GM12801 (cell line): Measurements from ENCODE around the gene NRG3.

Experiments used
- TF ChIP-seq, protein P1 (sequence below): IDR thresholded peaks from one replicate; pipeline ENCODE4 v1.5.1; 2011; ENCODE audit warnings: control low read depth; ENCODE audit not compliant: insufficient read length; ENCODE audit errors: extremely low read depth

Gene NRG3

DNA sequence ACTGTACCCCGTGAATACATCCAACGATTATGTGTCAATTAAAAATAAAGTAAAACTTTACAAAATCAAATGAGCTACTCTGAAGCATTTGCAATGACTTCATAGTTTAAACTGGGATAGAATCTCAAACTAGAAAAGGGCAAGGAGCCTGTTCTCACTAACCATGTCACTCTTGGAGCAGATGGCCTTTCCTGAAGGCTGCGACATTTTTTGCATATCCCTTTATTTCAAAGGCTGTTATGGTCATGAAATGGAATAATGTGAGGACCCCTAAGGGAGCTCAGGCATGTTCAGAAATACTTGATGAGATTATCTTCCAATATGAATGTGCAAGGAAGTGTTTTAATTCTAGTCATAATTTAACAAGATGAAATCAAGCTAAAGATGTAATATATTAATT lies 679.4 kb downstream of the NRG3 start:
- TF ChIP-seq, protein P1, sequence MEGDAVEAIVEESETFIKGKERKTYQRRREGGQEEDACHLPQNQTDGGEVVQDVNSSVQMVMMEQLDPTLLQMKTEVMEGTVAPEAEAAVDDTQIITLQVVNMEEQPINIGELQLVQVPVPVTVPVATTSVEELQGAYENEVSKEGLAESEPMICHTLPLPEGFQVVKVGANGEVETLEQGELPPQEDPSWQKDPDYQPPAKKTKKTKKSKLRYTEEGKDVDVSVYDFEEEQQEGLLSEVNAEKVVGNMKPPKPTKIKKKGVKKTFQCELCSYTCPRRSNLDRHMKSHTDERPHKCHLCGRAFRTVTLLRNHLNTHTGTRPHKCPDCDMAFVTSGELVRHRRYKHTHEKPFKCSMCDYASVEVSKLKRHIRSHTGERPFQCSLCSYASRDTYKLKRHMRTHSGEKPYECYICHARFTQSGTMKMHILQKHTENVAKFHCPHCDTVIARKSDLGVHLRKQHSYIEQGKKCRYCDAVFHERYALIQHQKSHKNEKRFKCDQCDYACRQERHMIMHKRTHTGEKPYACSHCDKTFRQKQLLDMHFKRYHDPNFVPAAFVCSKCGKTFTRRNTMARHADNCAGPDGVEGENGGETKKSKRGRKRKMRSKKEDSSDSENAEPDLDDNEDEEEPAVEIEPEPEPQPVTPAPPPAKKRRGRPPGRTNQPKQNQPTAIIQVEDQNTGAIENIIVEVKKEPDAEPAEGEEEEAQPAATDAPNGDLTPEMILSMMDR, result no peak

DNA sequence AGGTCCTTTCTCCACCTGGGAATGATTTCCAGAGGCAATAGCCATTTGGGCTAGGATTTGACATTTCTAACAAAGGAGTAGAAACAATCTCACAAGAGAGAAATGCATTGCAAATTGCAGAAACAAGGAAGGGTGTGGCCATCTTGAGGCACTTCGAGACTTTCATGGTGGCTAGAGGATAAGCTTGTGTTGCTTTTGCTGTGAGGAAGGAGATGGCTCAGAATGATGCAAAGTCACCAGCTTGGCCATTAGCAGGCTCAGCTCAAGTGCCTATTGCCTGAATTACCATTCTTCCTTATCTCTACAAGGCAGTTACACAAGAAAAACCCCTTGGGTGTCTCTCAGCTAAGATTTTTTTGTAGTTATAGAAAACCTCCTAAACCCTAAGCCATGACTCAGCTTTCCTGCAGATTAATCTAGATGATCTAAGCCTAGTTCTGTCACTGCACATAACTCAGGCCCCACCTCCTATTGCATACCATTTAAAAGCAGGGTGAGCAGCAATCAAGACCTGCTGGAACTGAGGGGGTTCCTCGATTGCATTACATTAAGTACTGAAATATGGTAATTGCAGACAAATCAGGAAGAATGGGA lies 683.1 kb downstream of the NRG3 start:
- TF ChIP-seq, protein P1, result no peak

DNA sequence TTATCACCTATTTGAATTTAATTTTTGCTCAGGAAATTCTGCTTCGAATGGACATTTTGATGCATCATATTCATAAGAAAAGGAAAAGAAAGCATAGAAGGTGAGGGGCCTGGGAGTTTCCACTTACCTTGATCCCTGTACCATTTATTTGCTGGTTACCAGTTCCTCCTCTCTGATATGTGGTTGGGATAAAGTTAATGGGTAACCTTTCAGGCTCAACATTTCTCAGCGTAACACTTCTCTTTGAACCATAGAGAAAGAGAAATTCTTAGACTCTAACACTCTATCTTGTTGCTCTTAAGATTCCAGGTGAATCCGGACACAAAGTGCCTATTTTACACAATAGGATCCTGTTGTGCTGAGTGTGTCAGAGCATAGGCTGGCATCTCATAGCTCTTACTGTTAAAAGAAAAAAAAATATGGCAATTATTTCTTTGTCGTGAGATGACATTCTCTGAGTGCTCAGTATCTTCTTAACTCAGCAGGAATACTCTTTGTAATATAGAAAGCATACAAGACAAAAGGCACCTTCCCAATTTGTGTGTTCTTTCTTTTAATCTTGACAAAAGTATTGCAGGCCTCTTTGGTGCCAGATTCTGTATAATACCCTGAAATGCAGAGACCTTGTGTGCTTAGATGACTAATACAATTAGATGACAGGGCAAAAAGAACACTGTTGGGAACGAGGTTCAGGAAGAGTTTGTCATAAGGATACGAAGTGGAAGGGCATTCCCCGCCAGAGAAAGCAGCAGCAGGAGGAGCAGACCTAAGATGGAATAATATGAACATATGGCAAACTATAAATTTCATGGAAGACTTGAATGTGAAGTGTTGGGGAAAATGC lies 689.6 kb downstream of the NRG3 start:
- TF ChIP-seq, protein P1, result no peak

DNA sequence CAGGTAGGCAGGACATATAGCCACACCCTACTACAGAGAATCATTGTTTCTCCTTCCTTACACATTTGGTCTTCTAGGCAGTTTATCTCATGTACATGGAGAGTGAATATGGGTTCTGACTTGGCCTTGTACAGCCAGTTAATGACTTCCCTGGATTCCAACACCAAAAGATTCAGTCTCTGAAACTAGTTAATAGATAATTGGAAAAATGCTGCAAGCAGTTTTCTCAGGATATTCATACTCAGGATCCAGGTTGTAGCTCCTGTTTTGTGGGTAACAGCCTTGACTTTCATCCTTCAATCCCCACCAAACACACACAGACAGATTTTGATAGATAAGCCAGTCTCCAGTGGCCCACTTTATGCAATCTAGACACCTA lies 690.2 kb downstream of the NRG3 start:
- TF ChIP-seq, protein P1, result no peak

DNA sequence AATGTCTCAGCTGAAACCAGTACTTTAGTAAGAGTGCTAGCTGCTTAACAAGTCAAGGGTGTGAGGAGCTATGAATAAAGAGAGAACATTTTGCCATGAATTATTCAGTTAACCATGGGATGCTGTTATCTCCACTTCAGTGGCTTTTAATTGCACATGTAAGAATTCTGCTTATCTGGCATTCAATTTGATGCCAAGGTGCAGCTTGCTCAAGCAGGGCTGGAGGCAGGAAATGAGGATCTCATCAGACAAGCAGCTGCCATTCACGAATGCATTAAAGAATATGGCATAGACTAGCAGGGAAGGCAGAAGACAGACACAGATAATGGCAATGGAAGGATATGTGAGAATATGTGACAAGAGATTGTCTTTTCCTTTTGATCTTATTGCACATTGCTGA lies 697.8 kb downstream of the NRG3 start:
- TF ChIP-seq, protein P1, result no peak

DNA sequence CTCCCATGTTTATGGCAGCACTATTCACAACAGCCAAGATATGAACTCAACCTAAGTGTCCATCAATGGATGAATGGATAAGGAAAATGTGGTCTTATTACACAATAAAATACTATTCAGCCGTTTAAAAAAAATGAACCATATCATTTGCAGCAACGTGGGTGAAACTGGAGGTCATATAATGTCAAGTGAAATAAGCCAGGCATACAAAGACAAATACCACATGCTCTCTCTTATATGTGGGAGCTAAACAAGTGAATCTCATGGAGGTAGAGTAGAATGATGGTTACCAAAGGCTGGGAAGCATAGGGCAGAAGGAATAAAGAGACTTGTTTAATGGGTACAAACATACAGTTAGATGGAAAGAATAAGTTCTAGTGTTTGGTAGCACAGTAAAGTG lies 699.1 kb downstream of the NRG3 start:
- TF ChIP-seq, protein P1, result no peak

DNA sequence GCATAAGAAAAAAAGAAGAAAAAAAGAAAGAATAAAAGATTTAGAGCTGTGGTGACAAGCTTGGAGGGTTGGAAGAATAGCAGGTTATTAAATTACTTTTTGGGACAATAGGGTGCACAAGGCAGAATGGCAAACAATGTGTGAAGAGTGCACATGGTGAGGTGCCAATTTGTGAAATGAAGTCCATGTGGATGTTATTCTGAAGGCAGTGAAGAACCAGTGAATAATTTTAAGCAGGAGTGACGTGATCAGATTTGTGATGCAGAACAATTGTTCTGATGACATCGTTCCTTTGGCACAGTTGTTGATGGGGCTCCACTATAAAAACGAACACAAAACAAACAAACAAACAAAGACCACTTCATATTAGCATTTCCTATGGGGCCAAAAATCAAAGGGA lies 700.3 kb downstream of the NRG3 start:
- TF ChIP-seq, protein P1, result no peak
